ENCODE results near the gene KCNRG.

DNA sequence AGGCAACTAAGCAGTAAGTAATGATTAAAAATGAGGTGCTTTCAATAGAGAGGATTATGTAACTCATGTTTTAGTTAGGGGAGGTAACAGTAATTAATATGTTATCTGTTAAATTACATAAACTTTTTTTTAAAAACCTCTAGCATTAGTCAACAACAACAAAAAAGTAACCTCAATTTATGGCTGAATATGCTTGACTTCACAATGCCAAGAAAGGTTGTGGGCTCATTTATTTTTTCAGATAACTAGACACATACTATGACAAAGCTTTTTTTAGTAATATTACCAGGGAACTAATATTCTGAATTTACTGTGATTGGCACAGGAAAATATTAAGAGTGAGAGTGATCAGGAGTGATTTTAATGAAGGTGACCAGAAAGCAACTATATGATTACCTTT lies 54.9 kb downstream of the KCNRG start:
- TF ChIP-seq, protein P1, sequence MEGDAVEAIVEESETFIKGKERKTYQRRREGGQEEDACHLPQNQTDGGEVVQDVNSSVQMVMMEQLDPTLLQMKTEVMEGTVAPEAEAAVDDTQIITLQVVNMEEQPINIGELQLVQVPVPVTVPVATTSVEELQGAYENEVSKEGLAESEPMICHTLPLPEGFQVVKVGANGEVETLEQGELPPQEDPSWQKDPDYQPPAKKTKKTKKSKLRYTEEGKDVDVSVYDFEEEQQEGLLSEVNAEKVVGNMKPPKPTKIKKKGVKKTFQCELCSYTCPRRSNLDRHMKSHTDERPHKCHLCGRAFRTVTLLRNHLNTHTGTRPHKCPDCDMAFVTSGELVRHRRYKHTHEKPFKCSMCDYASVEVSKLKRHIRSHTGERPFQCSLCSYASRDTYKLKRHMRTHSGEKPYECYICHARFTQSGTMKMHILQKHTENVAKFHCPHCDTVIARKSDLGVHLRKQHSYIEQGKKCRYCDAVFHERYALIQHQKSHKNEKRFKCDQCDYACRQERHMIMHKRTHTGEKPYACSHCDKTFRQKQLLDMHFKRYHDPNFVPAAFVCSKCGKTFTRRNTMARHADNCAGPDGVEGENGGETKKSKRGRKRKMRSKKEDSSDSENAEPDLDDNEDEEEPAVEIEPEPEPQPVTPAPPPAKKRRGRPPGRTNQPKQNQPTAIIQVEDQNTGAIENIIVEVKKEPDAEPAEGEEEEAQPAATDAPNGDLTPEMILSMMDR (IDR thresholded peaks at IDR 0.05): no peak
- TF ChIP-seq EZH2 (IDR thresholded peaks at IDR 0.05) (no peak), EZH2phosphoT487 (IDR thresholded peaks at IDR 0.05) (no peak)
